Measurements from ENCODE around the gene P2RY12. TPM values are rescaled to one million over a fixed set of nuclear protein-coding genes. Genes with fewer than 3 reads are reported as not detected.

The P2RY12 gene
- total and polyA plus RNA-seq, 2 of the 8 experiments (the other 6 are each of a cell fraction or from before 2014, with no cell fraction given) = not detected

GRCh38 chr3:151346292-151346691 lies 38.3 kb downstream of the P2RY12 start:
- FAIRE-seq = no peak
- 93% methylated on average over 3 of the region's 3 CpGs; no CpG with 5 or more reads in 1 of the 2 experiments for WGBS, 2 experiments (ENCODE audit: extremely low coverage in 1 of 2, insufficient coverage in 1 of 2, insufficient read length in 1 of 2, insufficient replicate concordance in 2 of 2, low coverage in 1 of 2, low lambda C conversion rate in 2 of 2, missing lambda C conversion rate in 1 of 2)
- CTCF ChIA-PET (ENCODE audit: partially characterized antibody) = interaction anchor here (0.6 to 1.5 kb wide), 6 partner anchors 13 to 178 kb away, joined by 3 to 10 read pairs (median 3); no protein-coding TSS in a partner anchor
- TF ChIP-seq RFX5 (IDR thresholded peaks at IDR 0.05; ENCODE audit: borderline replicate concordance, low read depth, low read length) (no peak), CREB1 (IDR thresholded peaks at IDR 0.05) (no peak), HDAC6 (IDR thresholded peaks at IDR 0.05; ENCODE audit: low read depth, low read length) (no peak), RNF2 (IDR thresholded peaks at IDR 0.05; ENCODE audit: borderline replicate concordance, low read depth, low read length, missing control alignments, poor library complexity, severe bottlenecking) (no peak), ASH2L (IDR thresholded peaks at IDR 0.05; ENCODE audit: low read length) (no peak), BACH1 (IDR thresholded peaks at IDR 0.05; ENCODE audit: low read length) (no peak), BRCA1 (IDR thresholded peaks at IDR 0.05; ENCODE audit: low read depth, low read length) (no peak), POLR2A (IDR thresholded peaks at IDR 0.05; ENCODE audit: control extremely low read depth in 1 of 2, low read depth in 2 of 2, low read length in 2 of 2) (no peak), SIRT6 (IDR thresholded peaks at IDR 0.05; ENCODE audit: low read length) (no peak), KDM5A (IDR thresholded peaks at IDR 0.05; ENCODE audit: low read length) (no peak), TCF12 (IDR thresholded peaks at IDR 0.05; ENCODE audit: low read depth, low read length) (no peak), GTF2F1 (IDR thresholded peaks at IDR 0.05; ENCODE audit: borderline replicate concordance, low read depth, low read length) (no peak), EP300 (IDR thresholded peaks at IDR 0.05; ENCODE audit: borderline replicate concordance in 1 of 2, low read depth in 2 of 2, low read length in 2 of 2) (no peak), NRF1 (IDR thresholded peaks at IDR 0.05; ENCODE audit: low read depth, low read length) (no peak)
- TF ChIP-seq, protein P1, sequence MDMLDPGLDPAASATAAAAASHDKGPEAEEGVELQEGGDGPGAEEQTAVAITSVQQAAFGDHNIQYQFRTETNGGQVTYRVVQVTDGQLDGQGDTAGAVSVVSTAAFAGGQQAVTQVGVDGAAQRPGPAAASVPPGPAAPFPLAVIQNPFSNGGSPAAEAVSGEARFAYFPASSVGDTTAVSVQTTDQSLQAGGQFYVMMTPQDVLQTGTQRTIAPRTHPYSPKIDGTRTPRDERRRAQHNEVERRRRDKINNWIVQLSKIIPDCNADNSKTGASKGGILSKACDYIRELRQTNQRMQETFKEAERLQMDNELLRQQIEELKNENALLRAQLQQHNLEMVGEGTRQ (IDR thresholded peaks at IDR 0.05; ENCODE audit: low read length) = no peak

More at GRCh38 chr3:151346292-151346691, 38.3 kb downstream of the P2RY12 start:
- Histone ChIP-seq H4K8ac (ENCODE audit: extremely low read depth, insufficient read depth, low read length) (no peak overlapping the region), H3K14ac (ENCODE audit: insufficient read length) (no peak overlapping the region), H4K91ac (replicated peaks; ENCODE audit: insufficient read length, low read length) (no peak overlapping the region), H3K4ac (replicated peaks; ENCODE audit: insufficient read length, low read depth, low read length) (no peak overlapping the region), H2BK15ac (ENCODE audit: low read length) (no peak overlapping the region), H3K56ac (replicated peaks; ENCODE audit: insufficient read length, low read depth, low read length) (no peak overlapping the region), H3K4me1 (replicated peaks in 1 of 4; ENCODE audit: control insufficient read depth in 3 of 4, insufficient read depth in 4 of 4, low read length in 3 of 4) (peaks cover 0 to 10% (median 5%) of the 10 kb centered on the region in 4 experiments; a peak in 3 of 7 replicates), H3K4me2 (ENCODE audit: insufficient read depth in 1 of 2, low read depth in 2 of 2, low read length in 2 of 2) (no peak overlapping the region), H4K20me1 (replicated peaks in 1 of 2; ENCODE audit: control insufficient read depth in 1 of 2, insufficient read depth in 2 of 2, low read length in 2 of 2) (no peaks in the 10 kb centered on the region), H3K79me1 (ENCODE audit: low read depth, low read length) (no peaks in the 10 kb centered on the region), H2BK20ac (ENCODE audit: low read length) (no peak overlapping the region), H3K79me2 (ENCODE audit: control insufficient read depth in 1 of 2, insufficient read depth in 2 of 2, low read length in 2 of 2) (no peaks in the 10 kb centered on the region), H3K18ac (ENCODE audit: extremely low read depth, low read length) (no peak overlapping the region), H2AFZ (ENCODE audit: low read length) (no peak overlapping the region), H2BK120ac (replicated peaks; ENCODE audit: low read depth, low read length) (no peak overlapping the region), H3K27ac (ENCODE audit: low read depth, low read length) (no peak overlapping the region), H4K5ac (ENCODE audit: insufficient read length, low read depth, low read length) (no peak overlapping the region), H3K23ac (ENCODE audit: insufficient read length) (no peak overlapping the region), H3K23me2 (ENCODE audit: low read depth, low read length) (no peaks in the 10 kb centered on the region; the same call in 1 of the 2 replicates), H3K9me3 (ENCODE audit: insufficient read depth in 2 of 2, low read depth in 1 of 2, low read length in 1 of 2) (no peaks in the 10 kb centered on the region), H3K4me3 (ENCODE audit: extremely low read depth in 1 of 4, insufficient read depth in 2 of 4, low read depth in 3 of 4, low read length in 4 of 4) (no peak overlapping the region), H2BK5ac (ENCODE audit: low read depth, low read length) (no peak overlapping the region), H2AK5ac (ENCODE audit: low read depth, low read length) (no peak overlapping the region), H2BK12ac (ENCODE audit: low read depth, low read length) (no peak overlapping the region), H3K27me3 (replicated peaks in 1 of 4; ENCODE audit: control insufficient read depth in 3 of 4, extremely low read depth in 1 of 4, insufficient read depth in 3 of 4, low read length in 3 of 4) (peaks cover 0 to 1% (median 0%) of the 10 kb centered on the region in 4 experiments; a peak in 1 of 7 replicates), H3K9ac (replicated peaks in 1 of 4; ENCODE audit: extremely low read depth in 1 of 4, low read depth in 3 of 4, low read length in 3 of 4) (no peak overlapping the region), H3K36me3 (ENCODE audit: control insufficient read depth in 2 of 4, insufficient read depth in 4 of 4, low read length in 3 of 4) (no peaks in the 10 kb centered on the region)
- POLR2A ChIA-PET (ENCODE audit: partially characterized antibody) = no interaction called here
- no peak for DNase-seq (ENCODE audit: low read depth in 1 of 2, low spot score in 2 of 2)

All from H1 (cell line).